ENCODE results near the gene GGTA1.

GGTA1 gene

DNA sequence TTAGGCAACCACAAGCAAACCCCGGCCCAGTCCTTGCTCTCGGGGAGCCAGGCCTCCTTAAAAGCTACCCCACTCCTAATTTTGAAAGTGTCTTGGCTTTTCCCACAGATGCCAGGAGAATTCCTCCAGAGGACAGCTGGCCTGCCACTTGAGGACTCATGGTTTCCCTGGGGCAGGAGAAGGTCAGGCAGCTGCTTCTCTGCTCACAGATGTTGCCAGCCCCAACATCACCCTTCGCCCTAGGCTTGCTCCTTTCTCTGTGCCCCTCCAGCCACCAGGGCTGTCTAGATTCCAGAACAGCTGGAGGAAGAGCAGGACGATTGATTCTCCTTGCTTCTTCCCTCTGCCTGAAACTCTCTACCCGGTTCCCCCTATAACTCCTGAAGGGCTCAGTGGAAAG, 8.5 kb downstream of the GGTA1 start:
- Histone ChIP-seq H4K20me1 (ENCODE audit: control insufficient read depth, insufficient read depth, low read depth, low read length) (no peaks in the 10 kb centered on the region), H3K4me2 (ENCODE audit: low read length) (no peak overlapping the region), H3K9me2 (replicated peaks; ENCODE audit: control insufficient read depth, low read length) (no peaks in the 10 kb centered on the region), H3K27me3 (ENCODE audit: control insufficient read depth, low read length) (no peaks in the 10 kb centered on the region), H3K27ac (ENCODE audit: low read depth, low read length) (no peak overlapping the region), H3K4me3 (ENCODE audit: low read length) (no peak overlapping the region), H3K36me3 (ENCODE audit: control insufficient read depth, low read length) (no peaks in the 10 kb centered on the region), H3K4me1 (ENCODE audit: control insufficient read depth, low read length) (no peaks in the 10 kb centered on the region; the same call in 1 of the 2 replicates), H3F3A (ENCODE audit: control insufficient read depth, insufficient read depth) (no peaks in the 10 kb centered on the region), H3K9me3 (ENCODE audit: control insufficient read depth, insufficient read depth, low read length) (peaks cover 6% of the 10 kb centered on the region; the same call in 1 of the 2 replicates), H3K79me2 (ENCODE audit: control insufficient read depth, low read length) (no peaks in the 10 kb centered on the region)
- TF ChIP-seq, protein P1, sequence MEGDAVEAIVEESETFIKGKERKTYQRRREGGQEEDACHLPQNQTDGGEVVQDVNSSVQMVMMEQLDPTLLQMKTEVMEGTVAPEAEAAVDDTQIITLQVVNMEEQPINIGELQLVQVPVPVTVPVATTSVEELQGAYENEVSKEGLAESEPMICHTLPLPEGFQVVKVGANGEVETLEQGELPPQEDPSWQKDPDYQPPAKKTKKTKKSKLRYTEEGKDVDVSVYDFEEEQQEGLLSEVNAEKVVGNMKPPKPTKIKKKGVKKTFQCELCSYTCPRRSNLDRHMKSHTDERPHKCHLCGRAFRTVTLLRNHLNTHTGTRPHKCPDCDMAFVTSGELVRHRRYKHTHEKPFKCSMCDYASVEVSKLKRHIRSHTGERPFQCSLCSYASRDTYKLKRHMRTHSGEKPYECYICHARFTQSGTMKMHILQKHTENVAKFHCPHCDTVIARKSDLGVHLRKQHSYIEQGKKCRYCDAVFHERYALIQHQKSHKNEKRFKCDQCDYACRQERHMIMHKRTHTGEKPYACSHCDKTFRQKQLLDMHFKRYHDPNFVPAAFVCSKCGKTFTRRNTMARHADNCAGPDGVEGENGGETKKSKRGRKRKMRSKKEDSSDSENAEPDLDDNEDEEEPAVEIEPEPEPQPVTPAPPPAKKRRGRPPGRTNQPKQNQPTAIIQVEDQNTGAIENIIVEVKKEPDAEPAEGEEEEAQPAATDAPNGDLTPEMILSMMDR (IDR thresholded peaks at IDR 0.05; ENCODE audit: low read depth, low read length, poor library complexity, severe bottlenecking) = no peak
- no peak for TF ChIP-seq EZH2phosphoT487 (IDR thresholded peaks at IDR 0.05; ENCODE audit: borderline replicate concordance, low read length)

GRCh38 chr9:121489344-121489743, 10.3 kb downstream of the GGTA1 start:
- H3K27me3 ChIP-seq (ENCODE audit: control insufficient read depth, low read length) = peaks cover 4% of the 10 kb centered on the region; the same call in 1 of the 2 replicates
- H3K4me2 ChIP-seq (ENCODE audit: low read length) = no peak overlapping the region
- no peaks in the 10 kb centered on the region for H3K9me2 ChIP-seq (replicated peaks; ENCODE audit: control insufficient read depth, low read length)
- H3K79me2 ChIP-seq (ENCODE audit: control insufficient read depth, low read length) = no peaks in the 10 kb centered on the region
- no peaks in the 10 kb centered on the region for H3K9me3 ChIP-seq (ENCODE audit: control insufficient read depth, insufficient read depth, low read length)
- no peaks in the 10 kb centered on the region for H4K20me1 ChIP-seq (ENCODE audit: control insufficient read depth, insufficient read depth, low read depth, low read length)
- H3K4me1 ChIP-seq (ENCODE audit: control insufficient read depth, low read length) = peaks cover 7% of the 10 kb centered on the region; the same call in 1 of the 2 replicates
- H3K36me3 ChIP-seq (ENCODE audit: control insufficient read depth, low read length) = no peaks in the 10 kb centered on the region
- TF ChIP-seq, protein P1 (IDR thresholded peaks at IDR 0.05; ENCODE audit: low read depth, low read length, poor library complexity, severe bottlenecking) = no peak
- TF ChIP-seq EZH2phosphoT487 (IDR thresholded peaks at IDR 0.05; ENCODE audit: borderline replicate concordance, low read length) = no peak
- no peak overlapping the region for H3K27ac ChIP-seq (ENCODE audit: low read depth, low read length)
- H3F3A ChIP-seq (ENCODE audit: control insufficient read depth, insufficient read depth) = no peaks in the 10 kb centered on the region
- H3K4me3 ChIP-seq (ENCODE audit: low read length) = no peak overlapping the region

GRCh38 chr9:121486043-121486442, 13.6 kb downstream of the GGTA1 start:
- TF ChIP-seq, protein P1 (IDR thresholded peaks at IDR 0.05; ENCODE audit: low read depth, low read length, poor library complexity, severe bottlenecking) = no peak
- TF ChIP-seq EZH2phosphoT487 (IDR thresholded peaks at IDR 0.05; ENCODE audit: borderline replicate concordance, low read length) = no peak
- Histone ChIP-seq H3K79me2 (ENCODE audit: control insufficient read depth, low read length) (no peaks in the 10 kb centered on the region), H3K36me3 (ENCODE audit: control insufficient read depth, low read length) (no peaks in the 10 kb centered on the region), H3K4me2 (ENCODE audit: low read length) (no peak overlapping the region), H3K9me2 (replicated peaks; ENCODE audit: control insufficient read depth, low read length) (no peaks in the 10 kb centered on the region), H3K4me3 (ENCODE audit: low read length) (no peak overlapping the region), H3K9me3 (ENCODE audit: control insufficient read depth, insufficient read depth, low read length) (no peaks in the 10 kb centered on the region), H3K27ac (ENCODE audit: low read depth, low read length) (no peak overlapping the region), H4K20me1 (ENCODE audit: control insufficient read depth, insufficient read depth, low read depth, low read length) (no peaks in the 10 kb centered on the region), H3K27me3 (ENCODE audit: control insufficient read depth, low read length) (peaks cover 9% of the 10 kb centered on the region), H3F3A (ENCODE audit: control insufficient read depth, insufficient read depth) (no peaks in the 10 kb centered on the region), H3K4me1 (ENCODE audit: control insufficient read depth, low read length) (peaks cover 7% of the 10 kb centered on the region; the same call in 1 of the 2 replicates)

Data from DOHH2 (cell line).